Spinal cord (tissue), 10 donors: ENCODE measurements around the gene BANF1. TPM values are rescaled to one million over a fixed set of nuclear protein-coding genes. Genes with fewer than 3 reads are reported as not detected.

Experiments used
- DNase-seq, 6 donors: peaks; one replicate each; pipeline versions ENCODE4 v3.0.0 to v3.0.0-alpha.2; 2013 to 2015; ENCODE audit warnings: low spot score in 6 of 6, low read depth in 4 of 6
- H3K27ac ChIP-seq: one replicate; pipeline ENCODE4 v1.5.1; 2013; ENCODE audit warnings: low read depth, low read length, control low read depth
- H3K27me3 ChIP-seq: one replicate; pipeline ENCODE4 v1.6.1; 2013; ENCODE audit warnings: low read length; ENCODE audit not compliant: control insufficient read depth, insufficient read depth
- H3K36me3 ChIP-seq: one replicate; pipeline ENCODE4 v1.6.1; 2013; ENCODE audit warnings: low read length; ENCODE audit not compliant: control insufficient read depth, insufficient read depth
- H3K4me1 ChIP-seq: one replicate; pipeline ENCODE4 v1.6.1; 2013; ENCODE audit warnings: low read length; ENCODE audit not compliant: control insufficient read depth, insufficient read depth
- H3K4me3 ChIP-seq: one replicate; pipeline ENCODE4 v1.5.1; 2013; ENCODE audit warnings: low read depth, low read length, control low read depth
- H3K9me3 ChIP-seq: one replicate; pipeline ENCODE4 v1.6.1; 2013; ENCODE audit warnings: low read length; ENCODE audit not compliant: control insufficient read depth, insufficient read depth
- WGBS: methylation state at CpG from one replicate; pipeline ENCODE4 v1.1.5; 2013; ENCODE audit warnings: missing lambda C conversion rate; ENCODE audit not compliant: insufficient coverage; 5-methylcytosine and 5-hydroxymethylcytosine counted together
- polyA plus RNA-seq, 2 donors: library from polyadenylated mRNA; unstranded; fragments of 120-200 nt; gene quantifications; one replicate each; pipeline ENCODE4 v1.2.1, GENCODE V29; 2013; ENCODE audit not compliant: insufficient read length in 2 of 2
- total RNA-seq, 2 donors: library from RNA; depleted of rRNA in 1 of 2; stranded (reverse); fragments of 120-200 nt in 1 of 2; fragments of >200 nt in 1 of 2; gene quantifications; one replicate each; pipeline versions ENCODE4 v1.2.3 to v1.2.4, GENCODE V29; 2013 to 2014
- donor health status: healthy.

BANF1 gene
- total and polyA plus RNA-seq, 4 donors, result 14.3 to 280 (median 155) TPM

GRCh38 chr11:65988791-65989592 lies 13.3 kb upstream of the BANF1 start:
- peak; percentile 91 to 99 (median 94) for DNase-seq

GRCh38 chr11:65992056-65992455 lies 10.2 kb upstream of the BANF1 start:
- no peak for DNase-seq
- H3K27ac ChIP-seq, result no peak overlapping the region
- no peaks in the 10 kb centered on the region for H3K4me1 ChIP-seq
- H3K36me3 ChIP-seq, result peaks cover 19% of the 10 kb centered on the region
- H3K4me3 ChIP-seq, result no peak overlapping the region
- no peaks in the 10 kb centered on the region for H3K27me3 ChIP-seq
- no peaks in the 10 kb centered on the region for H3K9me3 ChIP-seq
- 94% methylated on average over 2 of the region's 5 CpGs for WGBS

More at GRCh38 chr11:65988791-65989592, 13.3 kb upstream of the BANF1 start:
- Histone ChIP-seq H3K27me3 (no peaks in the 10 kb centered on the region), H3K4me3 (no peak overlapping the region), H3K27ac (no peak overlapping the region), H3K9me3 (no peaks in the 10 kb centered on the region), H3K36me3 (peaks cover 12% of the 10 kb centered on the region), H3K4me1 (no peaks in the 10 kb centered on the region)
- WGBS, result 3% methylated on average over 5 of the region's 10 CpGs

GRCh38 chr11:65997286-65997685 lies 5.0 kb upstream of the BANF1 start:
- Histone ChIP-seq H3K4me1 (peaks cover 11% of the 10 kb centered on the region), H3K27me3 (no peaks in the 10 kb centered on the region), H3K36me3 (peaks cover 38% of the 10 kb centered on the region), H3K4me3 (no peak overlapping the region), H3K27ac (no peak overlapping the region), H3K9me3 (no peaks in the 10 kb centered on the region)
- DNase-seq, result no peak
- WGBS, result 71% methylated on average over 2 of the region's 2 CpGs

- Histone ChIP-seq H3K27me3 (no peaks in the 10 kb centered on the region), H3K4me3 (peak overlapping the region; percentile 93), H3K9me3 (no peaks in the 10 kb centered on the region), H3K4me1 (peaks cover 24% of the 10 kb centered on the region), H3K36me3 (peaks cover 55% of the 10 kb centered on the region), H3K27ac (peak overlapping the region; percentile 99)
- 0% methylated on average over 40 of the region's 40 CpGs for WGBS
- peak in 2 of 6 donors; percentile 12 to 29 for DNase-seq
These were observed 434 bp downstream of the BANF1 start for GRCh38 chr11:66002648-66003225.

- 85% methylated on average over 6 of the region's 6 CpGs for WGBS
- peak overlapping the region; percentile 93 for H3K4me3 ChIP-seq
- DNase-seq, result no peak
- H3K4me1 ChIP-seq, result peaks cover 24% of the 10 kb centered on the region
- H3K27me3 ChIP-seq, result no peaks in the 10 kb centered on the region
- no peaks in the 10 kb centered on the region for H3K9me3 ChIP-seq
- H3K36me3 ChIP-seq, result peaks cover 49% of the 10 kb centered on the region
- peak overlapping the region; percentile 99 for H3K27ac ChIP-seq
These were observed 988 bp downstream of the BANF1 start for GRCh38 chr11:66003291-66003690.

GRCh38 chr11:66004186-66004585 lies 1.9 kb downstream of the BANF1 start:
- 100% methylated on average over 1 of the region's 4 CpGs for WGBS
- Histone ChIP-seq H3K4me3 (no peak overlapping the region), H3K36me3 (peaks cover 43% of the 10 kb centered on the region), H3K27ac (no peak overlapping the region), H3K4me1 (peaks cover 24% of the 10 kb centered on the region), H3K27me3 (no peaks in the 10 kb centered on the region), H3K9me3 (no peaks in the 10 kb centered on the region)
- DNase-seq, result no peak

GRCh38 chr11:66006134-66006890 lies 4.0 kb downstream of the BANF1 start:
- Histone ChIP-seq H3K36me3 (peaks cover 31% of the 10 kb centered on the region), H3K9me3 (no peaks in the 10 kb centered on the region), H3K4me1 (peaks cover 15% of the 10 kb centered on the region), H3K4me3 (no peak overlapping the region), H3K27ac (no peak overlapping the region), H3K27me3 (peaks cover 7% of the 10 kb centered on the region)
- WGBS, result 85% methylated on average over 12 of the region's 13 CpGs
- DNase-seq, result no peak

GRCh38 chr11:66006891-66007176 lies 4.5 kb downstream of the BANF1 start:
- H3K27ac ChIP-seq, result no peak overlapping the region
- peaks cover 31% of the 10 kb centered on the region for H3K36me3 ChIP-seq
- H3K4me3 ChIP-seq, result no peak overlapping the region
- H3K27me3 ChIP-seq, result peaks cover 13% of the 10 kb centered on the region
- H3K9me3 ChIP-seq, result no peaks in the 10 kb centered on the region
- H3K4me1 ChIP-seq, result peaks cover 13% of the 10 kb centered on the region
- no peak for DNase-seq
- 75% methylated on average over 3 of the region's 4 CpGs for WGBS

GRCh38 chr11:66007201-66007634 lies 4.9 kb downstream of the BANF1 start:
- Histone ChIP-seq H3K4me3 (no peak overlapping the region), H3K4me1 (peaks cover 13% of the 10 kb centered on the region), H3K9me3 (no peaks in the 10 kb centered on the region), H3K27ac (no peak overlapping the region), H3K27me3 (peaks cover 16% of the 10 kb centered on the region), H3K36me3 (peaks cover 31% of the 10 kb centered on the region)
- 39% methylated on average over 5 of the region's 5 CpGs for WGBS
- no peak for DNase-seq
